ENCODE results near the gene SPESP1.

DNA sequence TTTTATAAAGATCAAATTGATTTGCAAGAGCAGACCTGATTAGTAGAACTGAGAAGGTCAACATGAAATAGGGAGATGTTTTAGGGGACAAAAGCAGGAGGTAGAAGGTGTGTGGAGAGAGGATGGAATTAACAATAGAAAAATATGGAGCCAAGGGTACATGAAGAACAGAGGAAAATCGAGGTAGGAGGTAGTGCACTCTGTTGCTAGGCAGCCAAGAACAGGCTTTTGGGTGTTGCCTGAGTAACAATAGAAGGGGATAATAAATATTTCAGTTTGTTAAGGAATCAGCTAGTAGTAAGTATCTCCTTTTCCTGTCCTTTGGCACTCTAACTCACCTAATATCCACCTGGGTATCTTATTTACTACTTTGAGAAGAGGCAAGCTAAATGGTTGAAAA, 9.2 kb downstream of the SPESP1 start:
- TF ChIP-seq EP300 (IDR thresholded peaks at IDR 0.05) (no peak), CTCF (IDR thresholded peaks at IDR 0.05) (no peak), POLR2A (IDR thresholded peaks at IDR 0.05) (no peak)

All from ovary (tissue), 3 donors.